NCI-H2029 (cell line): ENCODE results near the gene USP3.

ENCODE experiments used
- DNase-seq: peaks from one replicate; lab custom pipeline; 2025; lab: John Stamatoyannopoulos, UW

The USP3 gene

GRCh38 chr15:63593705-63594671 lies 89.6 kb downstream of the USP3 start:
- DNase-seq: no peak

- DNase-seq: no peak
Measured at GRCh38 chr15:63595065-63595464, 90.7 kb downstream of the USP3 start.

- DNase-seq: no peak
Measured at GRCh38 chr15:63595688-63596087, 91.3 kb downstream of the USP3 start.

- DNase-seq: no peak
Measured at GRCh38 chr15:63596676-63597037, 92.3 kb downstream of the USP3 start.

GRCh38 chr15:63597038-63597790 lies 92.8 kb downstream of the USP3 start, which contains the start of gene FBXL22:
TSS of gene FBXL22 (plus strand) at chr15:63597387. CDS start at chr15:63597393, 6 bp downstream.
- peak; percentile 67 for DNase-seq

- no peak for DNase-seq
Measured at GRCh38 chr15:63597821-63598220, 93.4 kb downstream of the USP3 start.

- DNase-seq: peak; percentile 16
Measured at GRCh38 chr15:63598473-63599400, 94.3 kb downstream of the USP3 start.

GRCh38 chr15:63599401-63600000 lies 95.1 kb downstream of the USP3 start:
- peak; percentile 27 for DNase-seq

GRCh38 chr15:63600001-63600615 lies 95.7 kb downstream of the USP3 start:
- DNase-seq: peak; percentile 1

GRCh38 chr15:63600616-63601025 lies 96.2 kb downstream of the USP3 start:
- peak; percentile 73 for DNase-seq

GRCh38 chr15:63601026-63601703 lies 96.8 kb downstream of the USP3 start:
- no peak for DNase-seq

GRCh38 chr15:63601704-63602185 lies 97.4 kb downstream of the USP3 start:
- peak; percentile 45 for DNase-seq

- no peak for DNase-seq
Measured at GRCh38 chr15:63602595-63602994, 98.2 kb downstream of the USP3 start.

- DNase-seq: no peak
Measured at GRCh38 chr15:63603516-63603915, 99.1 kb downstream of the USP3 start.

GRCh38 chr15:63604281-63604680 lies 99.9 kb downstream of the USP3 start:
- DNase-seq: no peak

- no peak for DNase-seq
Measured at GRCh38 chr15:63605036-63605435, 100.6 kb downstream of the USP3 start.

GRCh38 chr15:63605816-63606215 lies 101.4 kb downstream of the USP3 start:
- DNase-seq: no peak

- DNase-seq: no peak
Measured at GRCh38 chr15:63606308-63606707, 101.9 kb downstream of the USP3 start.

GRCh38 chr15:63608989-63609388 lies 104.6 kb downstream of the USP3 start:
- DNase-seq: no peak

- no peak for DNase-seq
Measured at GRCh38 chr15:63609448-63609847, 105.1 kb downstream of the USP3 start.
